GM19467 (cell line): ENCODE measurements around the gene ICE1.
"Not testable (repeated sequence)": the region's sequence is repeated elsewhere in the genome, so short reads cannot be mapped to it uniquely, and the experiment has no call there.

Source experiments
- ATAC-seq: cut with Tn5 transposase; IDR thresholded peaks from one replicate; pipeline ENCODE4 v1.9.1; 2021; ENCODE audit warnings: mild to moderate bottlenecking, moderate library complexity; ENCODE audit not compliant: unreplicated experiment

ICE1 gene, protein sequence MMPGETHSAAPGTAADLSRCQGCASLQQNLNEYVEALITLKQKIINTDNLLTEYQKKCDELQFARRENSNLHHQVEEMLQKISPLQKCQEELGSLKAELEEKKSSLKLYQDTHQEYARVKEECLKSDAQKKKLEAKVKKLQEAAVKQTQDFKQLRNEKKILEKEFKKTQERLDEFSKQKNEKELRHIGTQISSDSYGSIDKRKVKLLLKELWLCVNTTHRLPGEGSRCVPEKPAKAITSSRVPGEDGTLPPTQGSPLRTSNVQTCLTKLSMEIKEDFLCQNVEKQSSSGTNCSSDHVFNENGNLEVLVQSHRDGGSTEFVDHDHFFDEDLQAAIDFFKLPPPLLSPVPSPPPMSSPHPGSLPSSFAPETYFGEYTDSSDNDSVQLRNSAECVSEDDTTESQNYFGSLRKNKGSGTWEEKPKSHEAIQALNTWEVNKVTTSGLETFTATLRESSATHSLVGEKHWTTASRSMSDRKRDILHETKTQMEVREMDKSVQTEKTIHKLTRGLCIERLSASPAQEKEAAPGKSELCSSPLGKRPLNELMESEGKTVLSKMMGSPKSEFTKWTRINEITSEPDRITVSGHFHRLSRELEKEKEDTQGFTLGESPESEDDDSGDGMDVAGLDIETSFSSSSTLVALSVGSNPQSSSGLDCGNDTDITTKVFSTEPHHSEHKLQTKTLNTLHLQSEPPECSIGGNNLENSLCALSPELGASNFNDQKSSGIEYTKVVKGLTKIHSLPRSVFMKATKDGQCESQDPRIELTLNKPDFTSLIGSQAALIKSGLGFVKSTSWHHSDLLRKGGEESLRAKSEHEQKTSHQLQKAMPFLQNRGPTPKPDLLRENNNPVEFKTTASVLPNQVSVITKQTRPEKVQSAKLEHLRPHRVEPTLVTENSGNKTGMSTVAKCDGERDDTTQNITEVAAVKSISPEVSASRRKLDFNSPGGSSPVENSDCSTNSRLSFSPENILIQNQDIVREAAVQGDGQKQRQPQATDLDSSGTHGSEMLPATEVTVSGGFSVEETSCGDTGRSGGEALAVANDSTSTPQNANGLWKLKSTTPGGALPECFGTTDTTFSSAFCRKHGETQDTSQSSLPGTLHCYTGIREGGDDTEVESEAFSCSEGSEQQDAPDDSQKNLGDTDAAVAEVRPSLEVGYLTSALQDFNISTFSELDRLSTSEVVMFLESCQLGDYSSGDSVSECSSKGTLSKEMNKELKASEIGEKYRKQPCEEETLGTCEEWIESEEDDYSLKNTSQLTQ (N-terminal part only)

DNA sequence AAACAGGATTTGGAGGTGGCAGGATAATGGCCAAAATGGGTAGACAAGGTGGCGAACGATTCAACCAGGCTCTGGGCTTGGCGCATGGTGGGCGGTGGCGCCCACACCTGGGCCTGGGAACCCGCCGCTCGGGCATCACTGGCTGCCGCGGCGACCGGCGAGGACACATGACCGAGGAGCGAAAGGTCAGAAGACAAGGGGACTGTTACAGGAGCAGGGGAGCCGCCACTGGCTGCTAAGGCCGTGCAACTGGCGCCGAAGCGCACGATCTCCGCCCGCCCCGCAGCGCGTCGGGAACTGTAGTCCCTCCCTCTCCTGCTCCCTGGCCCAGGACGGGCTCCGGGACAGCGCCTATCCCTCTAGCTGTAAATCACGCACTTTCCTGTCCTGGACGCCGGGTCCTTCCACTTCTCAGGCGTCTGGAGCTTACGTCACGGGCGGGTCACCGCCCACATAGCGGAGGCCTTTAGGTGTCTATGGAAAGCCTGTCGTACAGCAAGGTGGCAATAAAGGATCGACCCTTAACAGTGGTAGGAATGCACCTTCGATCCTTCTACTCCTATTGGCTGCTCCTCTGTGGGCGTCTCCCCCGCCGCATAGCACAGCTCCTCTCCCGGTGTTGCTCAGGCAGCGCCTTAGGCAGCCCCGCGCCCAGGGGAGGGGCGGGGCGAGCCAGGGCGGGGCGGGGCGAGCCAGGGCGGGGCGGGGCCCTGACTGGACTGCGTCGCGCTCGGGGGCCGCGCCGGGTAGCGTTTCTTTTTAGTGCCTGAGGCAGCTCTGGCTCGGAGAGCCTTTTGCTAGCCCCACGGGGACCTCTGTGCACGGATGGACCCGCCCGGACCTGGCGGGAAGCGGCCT is at the start of gene ICE1:
ICE1 (plus strand) TSS at position 717 of the 858 bp plus-strand sequence. CDS start 239 bp downstream, outside the sequence.
- peak; percentile 74 for ATAC-seq

DNA sequence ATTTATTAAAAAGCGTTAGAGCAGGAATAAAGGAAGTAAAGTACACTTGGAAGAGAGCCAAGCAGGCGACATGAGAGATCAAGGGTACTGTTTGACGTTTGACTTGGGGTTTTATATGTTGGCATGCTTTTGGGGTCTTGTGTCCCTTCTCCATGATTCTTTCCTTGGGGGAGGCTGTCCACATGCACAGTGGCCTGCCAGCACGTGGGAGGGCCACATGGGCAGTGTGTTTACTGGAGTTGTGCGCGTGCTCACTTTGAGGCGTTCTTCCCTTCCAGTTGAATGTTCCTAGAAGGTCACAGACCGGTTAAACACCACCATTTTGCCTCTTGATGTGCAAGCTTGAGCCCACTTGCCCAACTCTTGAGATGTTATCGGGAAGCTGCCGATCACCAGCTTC is 49.5 kb upstream of the ICE1 start:
- ATAC-seq = no peak

DNA sequence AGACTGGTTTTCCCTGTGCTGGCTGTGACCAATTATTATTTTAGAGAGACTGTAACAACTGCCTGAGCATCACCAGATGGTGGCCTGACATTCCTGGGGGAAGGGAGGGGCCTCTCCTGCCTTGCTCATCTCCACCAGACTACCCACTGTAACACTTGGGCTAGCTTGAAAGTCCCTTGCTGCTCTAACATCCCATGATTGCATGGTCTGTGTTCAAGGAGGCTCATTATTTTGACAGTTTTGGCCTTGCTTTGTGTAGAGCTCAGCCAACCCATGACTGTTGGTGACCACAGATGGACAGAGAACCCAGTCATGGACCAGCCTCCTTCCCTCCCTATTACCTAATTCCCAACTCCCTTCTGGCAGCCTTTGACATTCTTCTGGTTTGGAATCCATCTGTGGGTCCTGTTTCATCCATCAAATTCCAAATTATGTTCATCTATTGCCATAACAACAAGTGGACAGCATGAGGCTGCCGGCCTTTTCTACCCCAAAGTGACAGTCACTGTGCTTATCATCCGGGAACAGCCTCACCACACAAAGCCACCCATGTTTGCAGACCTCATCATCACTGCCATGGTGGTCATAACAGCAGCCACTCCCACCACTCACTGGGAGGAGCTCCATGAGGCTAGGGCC is 49.0 kb upstream of the ICE1 start:
- no peak for ATAC-seq

DNA sequence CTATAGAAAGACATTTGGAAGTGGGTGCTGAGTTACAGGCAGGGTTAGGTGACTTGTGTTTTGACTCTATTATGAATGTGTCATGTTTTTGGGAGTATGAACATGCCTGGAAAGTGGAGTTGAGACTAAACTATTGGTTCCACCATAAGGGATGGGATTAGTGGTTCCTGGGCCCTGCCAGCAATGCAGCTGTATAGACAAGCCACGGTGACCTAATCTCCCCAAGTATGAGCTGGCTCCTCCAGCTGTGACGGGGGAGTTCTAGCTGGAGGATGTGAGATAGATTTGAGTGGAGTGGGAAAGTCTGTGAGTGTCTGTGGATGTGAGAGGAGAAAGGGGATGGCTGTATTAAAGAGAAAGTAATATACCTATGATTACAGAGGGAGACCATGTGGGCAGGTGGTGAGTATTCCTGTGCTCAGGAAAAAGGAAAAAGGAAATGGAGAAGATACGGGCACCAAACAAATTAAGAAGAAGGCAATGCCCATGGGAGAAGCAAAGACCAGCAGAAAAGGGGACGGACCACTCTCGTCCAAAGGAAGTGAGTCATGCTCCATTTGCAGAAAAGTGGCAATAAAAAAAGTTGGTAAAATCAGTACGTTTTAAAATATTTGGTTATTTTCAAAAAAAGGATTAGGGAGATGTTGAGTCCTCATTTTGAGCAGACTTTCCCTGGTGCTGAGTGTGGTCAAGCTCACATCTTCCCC is 48.3 kb upstream of the ICE1 start:
- ATAC-seq = no peak

DNA sequence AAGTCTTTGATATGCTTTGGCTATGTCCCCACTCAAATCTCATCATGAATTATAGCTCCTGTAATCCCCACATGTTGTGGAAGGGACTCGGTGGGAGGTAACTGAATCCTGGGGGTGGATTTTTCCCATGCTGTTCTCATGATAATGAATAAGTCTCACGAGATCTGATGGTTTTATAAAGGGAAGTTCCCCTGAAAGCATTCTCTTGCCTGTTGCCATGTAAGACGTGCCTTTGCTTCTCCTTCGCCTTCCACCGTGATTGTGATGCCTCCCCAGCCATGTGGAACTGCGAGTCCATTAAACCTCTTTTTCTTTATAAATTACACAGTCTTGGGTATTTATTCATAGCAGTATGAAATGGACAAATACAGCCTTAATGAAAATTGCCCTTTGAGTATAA is 44.7 kb upstream of the ICE1 start:
- no peak for ATAC-seq

DNA sequence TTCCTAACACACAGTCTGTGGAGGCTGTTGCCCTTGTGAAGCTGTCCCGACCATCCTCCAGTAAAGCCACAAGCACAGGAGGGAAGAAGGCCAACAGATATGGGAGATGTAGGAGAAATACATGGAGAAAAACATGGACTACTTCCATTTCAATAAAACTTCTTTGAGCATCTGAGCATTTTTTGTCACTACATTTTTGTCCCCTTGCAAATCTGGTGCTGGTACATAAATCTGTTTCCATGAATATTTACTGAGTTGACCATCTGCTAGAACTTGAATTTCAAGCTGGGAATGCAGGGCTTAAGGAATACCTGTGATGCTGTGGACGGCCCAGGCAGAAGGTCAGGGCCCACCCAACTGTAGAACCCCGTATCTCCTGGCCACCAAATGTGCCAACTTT is 43.9 kb upstream of the ICE1 start:
- ATAC-seq = no peak

DNA sequence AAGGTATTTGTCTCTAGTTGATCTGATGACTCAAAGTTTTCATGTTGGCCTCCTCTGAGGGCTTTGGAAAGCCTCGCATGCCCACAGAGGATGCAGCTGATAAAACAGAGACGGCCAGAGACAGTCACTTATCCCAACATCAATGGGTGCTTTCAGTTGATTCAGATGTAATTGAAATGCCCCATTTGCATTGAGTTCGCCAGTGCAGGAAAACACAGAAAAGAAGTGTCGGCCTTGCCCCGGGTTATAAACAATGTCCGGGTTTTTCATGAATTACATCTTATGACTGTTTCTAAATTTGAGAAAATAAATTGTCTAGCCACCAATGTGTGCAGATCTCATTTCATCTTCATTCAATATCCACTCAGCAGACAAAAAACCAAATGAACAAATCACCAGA is 42.2 kb upstream of the ICE1 start:
- ATAC-seq = no peak

DNA sequence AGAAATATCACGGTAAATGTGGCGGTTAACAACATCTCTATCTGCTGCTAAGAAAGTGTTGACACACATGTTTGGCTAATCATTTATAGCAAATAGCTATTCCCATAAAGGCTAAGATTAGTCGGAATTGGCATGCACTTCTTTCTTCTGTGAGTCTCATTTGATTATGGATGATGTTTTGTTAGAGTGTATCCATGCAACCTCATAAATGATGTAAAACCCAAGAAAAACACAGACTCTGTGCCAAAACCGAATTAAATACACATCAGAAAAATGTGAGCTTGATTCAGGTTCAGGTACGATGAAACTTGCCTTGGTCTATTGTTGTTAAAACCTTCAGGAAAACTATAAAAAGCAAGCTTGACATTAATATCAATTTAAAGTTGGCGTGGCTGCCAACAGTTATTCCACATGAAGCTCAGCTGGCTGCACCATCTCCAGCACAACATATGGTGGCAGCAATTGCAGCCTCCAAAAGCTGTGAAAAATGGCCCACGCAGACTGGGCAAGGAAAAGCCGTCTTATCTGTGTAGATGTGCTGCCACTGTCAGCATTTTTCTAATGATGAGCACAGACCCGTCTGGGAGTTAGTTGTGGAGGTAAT is 41.1 kb upstream of the ICE1 start:
- ATAC-seq = no peak

DNA sequence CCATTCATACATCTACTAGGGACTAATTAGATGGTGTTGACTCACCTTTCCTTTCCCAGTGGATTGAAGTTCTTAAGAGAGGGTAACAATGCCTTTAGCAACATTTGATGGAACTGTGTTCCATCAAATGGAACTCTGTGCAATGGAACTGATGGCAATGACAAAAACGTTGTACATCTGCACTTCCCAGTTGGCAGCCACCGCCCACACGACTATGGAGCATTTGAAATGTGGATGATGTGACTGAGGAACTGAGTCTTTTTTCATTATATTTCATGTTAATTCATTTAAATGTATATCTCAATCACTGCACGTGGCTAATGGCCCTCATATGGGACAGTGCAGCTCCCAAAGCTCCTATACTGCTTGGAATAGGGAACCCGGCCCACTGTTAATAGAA is 39.0 kb upstream of the ICE1 start:
- no peak for ATAC-seq

DNA sequence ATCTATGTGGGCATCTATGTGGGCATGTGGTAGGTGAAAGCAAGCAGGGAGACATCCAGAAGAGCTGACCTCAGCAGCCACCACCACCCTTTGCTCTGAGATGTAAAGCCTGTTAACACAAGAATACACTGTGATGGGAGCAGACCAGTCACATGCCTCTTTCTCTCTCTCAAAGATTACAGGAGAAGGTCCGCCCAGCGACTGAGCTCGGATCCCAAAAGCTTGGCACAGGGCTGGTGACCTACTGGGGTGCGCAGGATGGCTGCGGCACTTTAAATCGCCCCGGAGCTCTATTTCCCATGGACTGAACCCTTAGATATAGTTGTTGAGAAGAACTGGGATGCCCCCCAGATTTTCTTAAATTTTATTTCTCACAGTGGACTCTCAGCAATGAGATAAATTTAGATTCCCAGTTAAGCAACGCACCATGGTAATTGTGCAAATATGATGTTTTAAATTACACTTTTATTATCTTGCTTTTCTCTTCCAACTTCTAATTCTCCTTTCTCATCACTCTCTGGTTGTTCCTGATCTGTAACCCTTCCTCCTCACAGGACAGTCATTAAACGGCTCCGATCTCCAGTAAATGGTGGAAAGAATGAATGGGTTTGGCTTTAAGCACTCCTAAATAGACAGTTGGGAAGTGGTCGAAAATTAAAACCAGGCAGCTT is 37.7 kb upstream of the ICE1 start:
- ATAC-seq = no peak

DNA sequence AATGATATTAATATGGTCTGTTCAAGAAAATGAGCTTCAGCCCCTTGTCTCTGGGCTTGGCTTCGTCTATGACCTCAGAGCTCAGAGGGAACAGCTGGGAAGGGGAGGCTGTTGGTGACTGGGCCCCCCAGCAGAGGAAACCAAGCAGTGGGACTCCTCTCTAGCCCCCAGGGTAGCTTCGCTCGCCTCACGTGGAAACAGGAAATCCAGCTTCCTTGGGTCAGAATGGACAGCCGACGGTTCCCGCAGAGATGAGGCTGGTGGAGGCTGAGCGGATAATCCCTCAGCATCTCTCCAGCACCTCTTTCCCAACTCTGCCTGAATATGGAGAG is 37.2 kb upstream of the ICE1 start:
- no peak for ATAC-seq

DNA sequence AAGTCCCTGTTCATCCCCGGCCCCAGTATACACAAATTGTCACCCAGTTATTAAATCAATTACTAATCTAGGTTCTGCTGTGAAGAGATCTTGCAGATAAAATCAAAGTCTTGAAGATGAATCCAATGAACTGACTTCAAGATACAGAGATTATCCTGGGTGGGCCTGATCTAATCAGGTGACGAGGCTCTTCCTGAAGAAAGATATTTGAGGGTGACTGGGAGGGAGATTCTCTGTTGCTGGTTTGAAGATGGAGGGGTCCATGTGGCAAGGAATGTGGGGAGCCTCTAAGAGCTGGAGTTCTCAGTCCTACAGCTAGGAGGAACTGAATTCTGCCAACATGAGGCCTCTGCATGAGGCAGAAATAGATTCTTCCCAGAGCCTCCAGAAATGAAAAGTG is 36.1 kb upstream of the ICE1 start:
- ATAC-seq = no peak

DNA sequence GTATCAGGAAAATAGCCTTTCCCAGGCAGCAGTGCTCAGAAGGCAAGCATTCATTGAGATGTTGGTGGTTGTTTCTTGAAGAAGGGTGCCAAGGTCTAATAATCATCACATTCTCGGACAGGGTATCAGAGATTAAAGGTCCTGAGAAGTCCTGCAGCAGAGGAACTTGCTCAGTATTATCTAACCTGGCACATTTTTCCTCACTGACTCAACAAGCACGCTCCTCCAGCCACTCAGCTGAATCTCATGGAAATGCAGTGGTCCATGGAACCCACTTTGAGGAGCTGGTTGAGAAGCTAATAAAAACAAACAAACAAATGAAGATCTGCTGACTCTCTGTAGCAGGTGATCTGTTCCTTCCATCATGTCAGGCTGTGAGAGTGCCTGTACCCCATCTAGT is 35.3 kb upstream of the ICE1 start:
- ATAC-seq = no peak

DNA sequence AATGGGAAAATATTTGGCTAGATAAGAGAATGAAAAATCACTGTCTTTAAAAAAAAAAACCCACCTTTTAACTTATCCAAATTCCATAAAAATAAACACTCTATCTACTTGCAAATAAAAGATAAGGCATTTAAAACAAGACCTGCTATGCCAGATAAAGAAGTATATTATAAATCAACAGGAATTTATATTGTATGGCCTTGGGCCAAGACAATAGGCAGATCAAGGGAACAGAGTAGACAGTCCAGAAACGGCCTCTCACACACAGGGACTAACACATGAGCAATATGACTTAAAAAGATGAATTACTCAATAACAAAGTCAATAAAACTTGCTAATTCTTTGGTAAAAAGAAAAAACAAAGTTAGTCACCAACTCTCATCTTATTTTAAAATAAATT is 34.7 kb upstream of the ICE1 start:
- ATAC-seq = no peak

DNA sequence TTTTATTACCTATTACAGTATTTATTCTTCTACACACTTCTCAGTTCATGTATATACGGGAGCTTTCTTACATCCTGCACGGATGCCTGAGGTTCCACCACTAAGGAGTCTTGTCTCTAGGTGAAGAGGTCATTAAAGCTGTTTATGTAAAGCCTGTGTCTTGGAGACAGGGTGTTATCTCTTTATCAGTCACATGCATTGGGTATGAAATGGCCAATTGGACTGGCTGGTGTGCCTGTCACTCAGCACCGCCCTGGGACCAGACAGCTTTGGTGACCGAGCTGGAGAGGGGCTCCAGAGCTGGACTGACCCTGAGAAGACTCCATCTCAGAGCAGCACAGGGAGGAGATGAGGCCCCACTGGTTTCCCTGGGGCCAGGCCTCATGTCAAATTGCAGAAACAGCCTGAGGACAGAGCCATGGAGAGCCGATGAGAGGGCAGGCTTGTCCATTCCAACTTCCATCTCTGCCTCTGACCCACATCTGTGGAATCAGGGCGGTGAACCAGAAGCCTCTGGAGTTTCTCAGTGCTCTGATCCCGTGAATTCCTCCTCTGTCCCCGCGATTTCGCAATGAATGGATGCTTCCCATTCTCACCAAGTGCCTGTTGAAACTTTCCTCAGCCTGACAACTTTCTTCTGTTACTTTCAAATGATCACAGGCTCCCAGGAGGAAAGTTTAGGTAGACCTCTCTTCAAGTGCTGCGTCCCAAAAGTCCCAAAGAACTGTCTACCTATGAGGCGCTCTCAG is 32.2 kb upstream of the ICE1 start:
- not testable (repeated sequence) for ATAC-seq

DNA sequence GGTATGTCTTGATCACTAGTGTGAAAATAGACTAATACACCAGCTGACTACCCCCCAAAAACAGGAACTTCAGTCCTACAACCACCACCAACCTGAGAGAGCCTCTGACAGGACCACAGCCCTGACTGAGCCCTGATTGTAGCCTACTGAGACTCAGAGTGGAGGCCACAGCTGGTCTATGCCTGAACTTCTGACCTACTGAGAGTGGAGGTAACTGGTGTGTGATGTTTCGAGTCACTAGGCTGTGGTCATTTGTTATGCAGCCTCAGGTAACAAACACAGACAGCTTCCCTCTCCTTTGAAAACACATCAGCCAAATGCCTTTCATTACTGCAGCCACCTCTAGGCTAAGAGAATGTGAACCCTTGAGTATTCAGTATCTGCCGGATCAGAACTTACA is 30.0 kb upstream of the ICE1 start:
- ATAC-seq = not testable (repeated sequence)

DNA sequence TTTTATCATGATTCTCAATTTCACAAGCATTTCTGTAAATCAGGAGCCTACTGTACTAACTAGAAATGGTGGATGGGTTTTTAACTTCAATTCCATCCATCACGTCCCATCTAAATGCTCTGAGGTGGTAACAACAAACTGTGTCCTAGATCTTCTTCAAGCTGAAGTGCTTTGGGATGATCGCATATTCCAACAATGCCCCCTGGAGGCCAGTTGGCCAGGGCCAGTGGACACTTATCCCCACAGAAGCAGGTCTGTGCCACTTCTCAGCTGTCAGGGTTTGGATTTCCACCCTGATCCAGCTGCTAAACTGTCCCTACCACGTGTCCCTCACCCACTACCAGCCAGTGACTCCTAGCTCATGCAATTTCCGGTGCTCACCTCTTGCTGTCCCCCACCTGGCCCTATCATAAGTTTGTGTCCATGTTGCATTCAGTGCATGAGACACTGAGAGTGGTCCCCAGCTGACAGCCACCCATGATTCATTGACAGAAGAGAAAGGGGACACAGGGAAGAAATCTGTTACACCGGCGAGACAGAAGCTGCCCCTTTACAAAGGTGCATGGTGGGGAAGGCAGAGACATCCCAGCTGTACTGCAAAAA is 28.0 kb upstream of the ICE1 start:
- not testable (repeated sequence) for ATAC-seq
